NCI-H460 (cell line): ENCODE data around the gene KLHL14. TPM values are rescaled to one million over a fixed set of nuclear protein-coding genes. Genes with fewer than 3 reads are reported as not detected.

Experiments used
- DNase-seq: peaks from one replicate; pipeline ENCODE4 v3.0.0-alpha.2; 2016; ENCODE audit warnings: low read depth; ENCODE audit errors: extremely low read depth
- total RNA-seq: library from RNA; depleted of rRNA; stranded (reverse); fragments of >200 nt; shearing (Covaris generic); gene quantifications from 2 replicates; pipeline ENCODE4 v1.2.3, GENCODE V29; 2014

KLHL14 gene
- total RNA-seq, 1 experiment from 2014 or later = 0.54 TPM

GRCh38 chr18:32771169-32771751 is 1.6 kb downstream of the KLHL14 start:
- DNase-seq = no peak

GRCh38 chr18:32770666-32771168 is 2.1 kb downstream of the KLHL14 start:
- no peak for DNase-seq

- no peak for DNase-seq
These were observed 2.7 kb downstream of the KLHL14 start for GRCh38 chr18:32770054-32770665.

GRCh38 chr18:32769586-32770053 is 3.2 kb downstream of the KLHL14 start:
- DNase-seq = no peak

- DNase-seq = no peak
These were observed 3.7 kb downstream of the KLHL14 start for GRCh38 chr18:32769071-32769585.

- no peak for DNase-seq
These were observed 5.4 kb downstream of the KLHL14 start for GRCh38 chr18:32767400-32767799.

- no peak for DNase-seq
These were observed 8.1 kb downstream of the KLHL14 start for GRCh38 chr18:32764611-32765244.

GRCh38 chr18:32763293-32763692 is 9.5 kb downstream of the KLHL14 start:
- DNase-seq = no peak

GRCh38 chr18:32761231-32761630 is 11.6 kb downstream of the KLHL14 start:
- DNase-seq = no peak

- DNase-seq = no peak
These were observed 12.4 kb downstream of the KLHL14 start for GRCh38 chr18:32760391-32760790.

- DNase-seq = no peak
These were observed 13.1 kb downstream of the KLHL14 start for GRCh38 chr18:32759611-32760167.

- no peak for DNase-seq
These were observed 18.1 kb downstream of the KLHL14 start for GRCh38 chr18:32754508-32755263.

- DNase-seq = no peak
These were observed 19.1 kb downstream of the KLHL14 start for GRCh38 chr18:32753656-32754260.

GRCh38 chr18:32750328-32750727 is 22.5 kb downstream of the KLHL14 start:
- no peak for DNase-seq

- DNase-seq = no peak
These were observed 23.0 kb downstream of the KLHL14 start for GRCh38 chr18:32749809-32750208.

GRCh38 chr18:32742579-32742978 is 30.2 kb downstream of the KLHL14 start:
- DNase-seq = no peak

- DNase-seq = no peak
These were observed 37.0 kb downstream of the KLHL14 start for GRCh38 chr18:32735781-32736180.

- no peak for DNase-seq
These were observed 38.4 kb downstream of the KLHL14 start for GRCh38 chr18:32734442-32734841.

GRCh38 chr18:32732165-32732564 is 40.7 kb downstream of the KLHL14 start:
- DNase-seq = no peak

GRCh38 chr18:32730620-32731091 is 42.2 kb downstream of the KLHL14 start:
- DNase-seq = peak; percentile 12
